Limb (tissue), 2 donors: Measurements from ENCODE around the gene SPOCK2.

Source experiments
- DNase-seq, 2 donors: peaks; one replicate each; pipeline ENCODE4 v3.0.0-alpha.2; 2016; ENCODE audit errors: extremely low spot score in 2 of 2

Gene SPOCK2

DNA sequence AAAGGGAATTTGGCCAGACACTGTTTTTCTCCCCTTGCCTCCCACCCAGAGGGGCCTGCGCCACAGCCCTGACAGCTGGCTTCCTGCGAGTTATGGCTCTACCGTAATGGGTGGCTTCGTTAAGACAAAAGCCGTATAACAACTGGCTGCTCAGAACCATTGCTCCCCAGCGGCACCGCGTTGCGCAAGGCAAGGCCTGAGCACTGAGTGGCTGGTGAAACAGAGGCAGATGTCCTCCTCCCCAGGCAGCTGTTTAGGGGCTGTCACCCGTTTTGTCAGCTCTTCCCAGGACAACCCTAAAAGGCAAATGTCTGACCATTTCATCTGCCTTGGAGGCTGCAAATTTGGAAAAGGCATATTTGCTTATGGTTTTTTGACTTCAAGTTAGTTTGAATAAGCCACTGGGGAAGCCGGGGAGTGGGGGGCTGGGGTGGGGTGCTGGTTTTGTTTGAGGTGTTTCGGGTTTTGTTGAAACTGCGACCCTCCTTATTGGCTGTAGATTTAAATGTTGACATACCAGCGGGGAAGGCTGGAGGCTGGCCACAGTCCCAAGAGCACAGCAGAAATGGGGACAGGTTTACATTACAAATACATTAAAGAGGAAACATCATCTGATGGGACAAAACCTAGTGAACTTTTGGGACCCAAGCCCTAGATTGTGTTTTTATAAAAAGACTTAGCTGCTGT, 681 bp upstream of the SPOCK2 start:
- peak; percentile 11 to 73 for DNase-seq

DNA sequence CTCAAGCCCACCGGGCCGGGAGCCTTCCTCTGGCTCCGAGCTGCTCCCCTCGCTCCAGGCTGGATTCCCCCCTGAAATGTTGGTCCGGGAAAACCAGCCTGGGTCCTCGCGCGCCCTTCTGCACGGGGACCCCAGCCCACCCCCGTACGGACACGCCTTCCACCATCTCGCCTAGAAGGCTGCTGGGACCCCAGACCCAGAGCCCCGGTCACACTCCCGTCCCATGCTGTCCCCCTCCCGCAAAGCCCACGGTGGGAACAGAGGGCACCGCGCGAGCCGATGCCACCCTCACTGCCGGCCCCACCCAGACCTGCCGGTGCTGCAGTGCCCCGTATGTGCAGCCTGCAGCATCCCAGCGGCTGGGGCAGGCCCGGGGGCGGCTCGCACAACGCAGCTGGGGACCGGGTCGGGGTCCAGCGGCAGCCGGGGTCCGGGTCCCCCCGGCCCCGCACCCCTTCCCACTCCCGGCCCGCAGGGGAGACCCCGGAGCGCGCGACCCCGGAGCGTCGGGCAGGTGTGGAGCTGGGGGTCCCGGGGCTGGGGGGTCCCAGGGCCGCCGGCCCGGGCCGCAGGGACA, 871 bp downstream of the SPOCK2 start:
- no peak for DNase-seq

DNA sequence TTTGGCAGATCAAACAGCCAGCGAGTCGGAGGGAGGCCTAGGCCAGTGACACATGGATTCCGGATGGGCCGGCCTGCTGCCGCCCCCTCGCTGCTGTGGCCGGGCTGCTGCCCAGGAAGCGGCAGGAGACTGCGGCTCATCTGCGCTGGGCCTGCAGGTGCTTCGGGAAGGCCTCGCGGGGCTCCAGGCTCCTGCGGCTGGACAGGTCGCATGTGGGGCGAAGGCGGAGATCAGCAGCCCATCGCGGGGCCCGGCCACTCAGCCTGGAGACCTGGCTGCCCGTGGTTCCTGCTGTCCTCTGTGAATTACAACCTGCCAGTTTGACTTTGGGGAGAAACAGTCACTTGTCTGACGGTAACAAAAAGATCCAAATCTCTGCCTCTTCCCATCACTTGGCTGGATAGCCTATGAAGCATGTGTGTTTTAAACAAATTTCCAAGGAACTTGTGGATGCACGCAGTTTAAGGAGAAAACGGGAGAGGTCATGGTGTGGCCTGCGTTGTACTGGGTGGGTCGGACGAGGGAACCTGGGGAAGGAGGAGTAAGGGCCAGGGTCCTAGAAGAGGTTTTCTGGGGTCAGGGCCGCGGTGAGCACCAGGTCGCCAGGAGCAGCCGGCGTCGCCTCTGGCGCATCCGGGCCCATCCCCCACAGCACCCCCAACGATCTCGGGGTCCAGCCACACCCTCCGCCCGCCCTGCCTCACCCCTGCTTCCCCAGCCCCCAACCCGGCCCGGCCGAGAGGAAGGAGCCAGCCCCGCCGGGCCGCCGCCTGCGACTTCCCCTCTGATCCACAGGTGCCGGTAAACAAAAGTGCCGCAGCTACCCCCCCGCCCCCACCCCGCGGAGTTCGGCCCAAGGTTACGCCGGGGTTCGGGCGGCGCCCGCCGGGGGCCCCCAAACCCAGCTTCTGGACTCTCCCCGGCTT, 1.6 kb downstream of the SPOCK2 start:
- peak in 1 of 2 donors; percentile 51 for DNase-seq

DNA sequence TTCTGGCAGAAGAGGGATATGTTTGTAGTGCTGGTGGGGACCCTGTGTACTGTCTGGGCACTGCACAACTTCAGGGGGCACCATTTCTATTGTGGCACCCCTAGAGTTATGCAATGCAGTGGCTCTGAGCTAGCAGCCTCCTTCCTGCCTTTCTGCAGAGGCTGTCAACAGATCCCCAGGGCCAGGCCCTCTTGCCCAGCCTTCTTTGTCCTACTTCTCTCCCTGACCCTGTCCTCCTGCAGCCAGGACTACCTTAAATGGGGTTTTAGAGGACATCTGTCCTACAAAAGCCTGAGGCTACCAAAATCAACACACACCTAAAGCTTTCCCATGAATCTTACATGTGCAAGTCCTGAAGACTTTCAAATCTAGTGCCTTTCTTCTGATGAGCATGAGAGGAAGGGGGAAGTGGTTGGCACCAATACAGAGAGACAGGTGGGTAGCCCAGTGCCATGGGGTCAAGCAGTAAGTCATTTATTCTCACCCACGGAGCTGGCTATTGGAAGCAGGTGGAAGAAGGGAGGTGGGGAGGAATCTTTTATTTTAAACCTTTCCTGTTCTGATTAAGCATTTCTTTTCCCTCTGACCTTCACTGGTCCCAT, 2.4 kb downstream of the SPOCK2 start:
- no peak for DNase-seq

DNA sequence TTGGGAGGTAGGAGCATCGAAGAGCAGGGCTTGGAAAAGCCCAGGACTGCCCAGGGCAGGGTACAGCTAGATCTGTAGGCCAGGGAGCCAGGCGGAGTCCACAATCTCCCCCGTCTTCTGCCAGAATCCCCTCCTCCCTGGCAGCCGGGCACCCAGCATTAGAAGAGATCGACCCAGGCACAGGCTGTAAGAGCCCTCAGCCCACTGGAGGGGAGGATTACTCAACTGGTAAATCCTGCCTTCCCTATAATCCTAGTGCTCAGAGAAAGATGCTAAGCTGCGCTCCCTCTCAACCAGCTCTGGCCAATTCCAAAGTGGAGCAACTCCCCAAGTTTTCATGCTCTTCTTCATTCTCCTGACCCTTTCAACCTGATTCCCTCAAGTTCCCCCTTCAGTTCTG, 3.2 kb downstream of the SPOCK2 start:
- DNase-seq: no peak

DNA sequence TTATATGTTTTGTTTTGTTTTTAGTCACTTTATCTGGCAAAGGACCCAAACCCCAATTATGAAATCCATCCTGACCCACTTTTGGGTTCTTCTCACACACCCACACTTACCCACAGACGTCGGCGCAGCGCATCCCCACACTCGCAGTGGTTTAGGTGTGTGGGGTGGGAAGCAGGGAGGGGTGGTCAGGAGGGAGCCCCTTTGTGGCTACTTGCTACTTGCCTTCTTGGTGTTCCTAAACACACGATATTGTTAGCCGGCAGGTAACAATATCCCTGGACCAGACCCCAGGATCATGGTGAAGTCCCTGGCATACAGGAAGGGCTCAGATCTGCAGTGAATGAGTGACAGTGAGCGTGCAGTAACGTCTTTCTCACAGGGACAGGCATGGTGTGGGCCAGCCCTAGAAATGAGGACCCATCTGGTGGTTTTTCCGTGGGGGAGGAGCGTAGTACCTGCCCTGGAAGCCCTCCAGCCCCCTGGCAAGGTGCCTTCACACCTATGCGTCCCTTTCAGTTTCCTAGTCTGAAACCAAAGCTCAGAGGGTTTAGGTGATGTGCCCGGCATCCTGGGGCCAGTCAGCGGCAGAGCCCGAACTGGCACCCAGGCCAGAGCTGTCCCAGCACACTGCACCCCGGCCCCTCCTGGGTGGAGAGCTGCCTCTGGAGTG, 4.4 kb downstream of the SPOCK2 start:
- DNase-seq: no peak

DNA sequence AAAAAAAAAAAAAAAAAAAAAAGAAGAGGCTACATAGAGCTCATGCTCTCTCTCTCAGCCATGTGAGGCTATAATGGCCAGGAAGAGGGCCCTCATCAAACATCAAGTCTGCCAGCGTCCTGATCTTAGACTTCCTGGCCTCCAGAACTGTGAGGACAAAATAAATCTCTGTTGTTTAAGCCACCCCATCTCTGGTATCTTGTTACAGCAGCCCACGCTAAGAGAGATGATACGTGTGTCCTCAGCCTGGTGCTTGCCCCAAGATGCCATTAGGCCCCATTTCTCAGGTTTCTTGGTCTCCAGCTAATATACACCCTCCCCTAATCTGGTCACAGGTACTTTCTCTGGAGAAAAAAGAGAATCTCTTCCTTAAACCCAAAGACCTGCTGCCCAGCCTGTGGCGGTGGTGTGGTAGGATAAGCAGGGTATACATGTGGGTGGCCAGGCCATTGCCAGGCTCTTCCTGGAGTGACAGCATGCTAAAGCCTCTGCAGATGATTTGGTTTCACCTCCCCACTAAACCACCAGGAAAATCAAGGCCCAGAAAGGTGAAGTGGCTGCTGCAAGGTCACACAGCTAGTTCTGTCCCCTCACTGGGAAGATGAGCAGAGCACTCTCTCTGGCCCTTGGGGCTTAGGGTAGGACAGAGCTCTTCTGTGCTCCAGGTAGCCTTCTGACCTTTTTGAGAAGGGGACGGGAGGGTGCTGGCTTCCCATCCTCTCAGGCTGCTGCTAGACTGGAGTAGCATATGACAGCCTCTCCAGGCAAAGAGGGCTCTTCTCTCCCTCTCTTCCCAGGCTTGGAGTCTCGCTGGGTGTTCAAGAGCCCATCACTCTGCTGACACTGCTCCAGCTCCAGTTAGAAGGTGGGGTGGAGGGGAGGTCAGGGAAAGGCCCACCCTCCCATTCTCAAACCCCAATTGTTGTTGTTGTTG, 5.2 kb downstream of the SPOCK2 start:
- no peak for DNase-seq

DNA sequence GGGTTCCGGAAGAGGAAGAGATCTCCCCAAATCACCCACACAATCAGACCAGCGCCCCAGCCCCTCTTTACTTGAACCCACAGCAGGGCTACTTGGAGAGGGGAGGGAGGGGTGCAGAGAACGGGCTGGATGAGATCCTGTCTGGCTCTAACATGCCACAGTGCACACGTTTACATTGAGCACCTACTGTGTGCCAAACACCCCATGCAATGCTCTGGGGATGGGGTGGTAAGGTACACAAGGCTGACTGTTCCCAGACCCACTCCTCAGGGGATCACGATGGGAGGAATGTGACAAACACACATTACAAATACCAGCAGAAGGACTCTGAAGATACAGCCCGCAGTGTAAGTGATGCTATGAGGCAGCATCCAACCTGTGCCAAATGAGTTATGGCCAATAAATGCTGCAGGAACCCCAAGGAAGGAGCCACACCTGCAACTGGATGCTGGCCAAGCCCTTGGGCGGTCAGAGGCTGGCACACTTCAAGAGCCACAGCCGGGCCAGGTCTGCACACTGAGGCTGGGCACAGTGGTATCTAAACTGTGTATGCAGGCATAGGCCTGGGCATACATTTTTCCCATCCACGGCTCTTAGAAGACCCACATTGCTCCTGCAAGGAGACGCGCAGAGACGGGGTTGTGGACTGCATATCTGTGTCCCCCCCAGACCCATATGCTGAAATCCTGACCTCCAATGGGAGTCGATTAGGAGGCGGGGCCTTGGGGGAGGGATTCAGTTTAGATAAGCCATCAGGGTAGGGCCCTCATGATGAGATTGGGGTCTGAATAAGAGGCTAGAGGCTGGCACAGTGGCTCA, 6.4 kb downstream of the SPOCK2 start:
- DNase-seq: no peak

DNA sequence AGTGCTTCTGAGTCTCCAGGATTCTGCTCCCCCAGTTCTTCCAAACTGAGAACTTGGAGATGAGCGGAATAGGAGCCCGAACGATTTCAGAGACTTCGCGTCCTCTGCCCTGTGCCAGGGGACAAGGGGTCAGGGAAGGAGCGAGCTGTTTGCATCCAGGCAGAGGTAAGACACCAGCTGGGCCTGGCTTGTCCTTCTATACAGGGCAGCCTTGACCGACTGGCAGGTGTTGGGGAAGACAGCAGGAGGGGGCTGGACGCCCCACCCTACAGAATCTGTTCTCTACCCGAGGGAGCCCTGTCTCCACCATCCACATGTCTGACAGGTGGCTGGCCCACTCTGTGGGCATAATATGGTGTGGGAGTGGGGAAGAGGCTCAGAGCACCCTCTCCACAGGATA, 7.1 kb downstream of the SPOCK2 start:
- no peak for DNase-seq

DNA sequence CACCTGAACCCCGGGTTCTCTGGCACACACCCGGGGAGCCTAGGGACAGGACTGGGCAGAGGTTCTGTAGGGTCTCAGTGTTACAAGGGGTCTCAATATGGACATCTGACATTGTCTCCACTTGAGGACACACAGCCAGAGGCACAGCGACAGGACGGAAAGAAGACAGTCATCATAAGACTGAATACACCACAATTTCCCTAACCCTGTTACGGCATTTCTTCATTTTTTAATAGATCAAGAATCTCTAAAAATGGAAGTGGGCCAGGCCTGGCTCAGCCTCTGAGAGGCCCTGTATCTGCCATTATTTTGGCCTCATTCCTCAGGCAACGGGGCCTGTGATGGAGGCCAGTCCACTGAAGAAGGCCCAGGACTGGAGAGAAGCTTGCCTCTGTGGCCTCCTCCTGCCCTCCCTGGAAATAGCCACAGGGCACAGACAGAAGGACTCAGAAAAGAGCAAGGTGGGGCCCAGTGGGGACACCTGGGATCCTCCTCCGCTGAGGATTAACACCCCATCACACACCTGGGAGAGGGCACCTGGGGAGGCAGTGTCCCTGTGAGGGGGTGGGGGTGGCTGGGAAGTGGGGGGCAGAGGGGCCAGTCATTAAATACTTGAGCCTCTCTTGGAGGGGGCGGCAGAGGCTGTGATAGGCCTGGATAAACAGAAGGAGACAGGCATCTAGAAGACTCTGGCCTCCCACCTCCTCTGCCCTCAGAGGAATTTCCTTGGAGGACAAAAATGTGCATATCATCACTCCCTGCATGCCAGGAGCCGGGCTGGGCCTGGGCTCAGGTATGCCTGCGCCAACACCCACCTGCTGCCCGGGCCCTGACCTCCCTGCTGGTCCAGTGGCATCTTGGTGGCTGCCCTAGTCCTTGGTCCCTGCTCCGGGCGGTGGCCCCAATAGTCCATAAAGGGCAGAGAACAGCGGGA, 8.0 kb downstream of the SPOCK2 start:
- DNase-seq: no peak

DNA sequence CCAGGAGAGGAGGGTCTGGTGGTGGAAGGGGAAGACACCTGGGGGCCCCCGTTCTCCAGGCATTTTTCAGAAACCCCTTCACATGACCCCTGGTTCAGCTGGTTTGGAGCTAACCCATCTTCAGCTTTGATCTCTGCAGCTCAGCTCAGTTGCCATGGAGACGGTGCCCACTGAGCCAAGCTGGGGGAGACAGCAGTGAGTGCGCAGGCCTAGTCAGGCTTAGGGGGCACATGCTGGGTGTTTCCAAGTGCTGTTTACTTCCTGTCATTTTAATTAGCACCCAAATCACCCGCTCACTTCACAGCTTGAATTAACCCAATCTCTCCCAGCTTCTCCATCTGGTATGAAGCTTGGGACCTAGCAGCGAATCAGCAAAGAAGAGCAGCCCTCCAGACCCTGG, 9.0 kb downstream of the SPOCK2 start:
- no peak for DNase-seq

DNA sequence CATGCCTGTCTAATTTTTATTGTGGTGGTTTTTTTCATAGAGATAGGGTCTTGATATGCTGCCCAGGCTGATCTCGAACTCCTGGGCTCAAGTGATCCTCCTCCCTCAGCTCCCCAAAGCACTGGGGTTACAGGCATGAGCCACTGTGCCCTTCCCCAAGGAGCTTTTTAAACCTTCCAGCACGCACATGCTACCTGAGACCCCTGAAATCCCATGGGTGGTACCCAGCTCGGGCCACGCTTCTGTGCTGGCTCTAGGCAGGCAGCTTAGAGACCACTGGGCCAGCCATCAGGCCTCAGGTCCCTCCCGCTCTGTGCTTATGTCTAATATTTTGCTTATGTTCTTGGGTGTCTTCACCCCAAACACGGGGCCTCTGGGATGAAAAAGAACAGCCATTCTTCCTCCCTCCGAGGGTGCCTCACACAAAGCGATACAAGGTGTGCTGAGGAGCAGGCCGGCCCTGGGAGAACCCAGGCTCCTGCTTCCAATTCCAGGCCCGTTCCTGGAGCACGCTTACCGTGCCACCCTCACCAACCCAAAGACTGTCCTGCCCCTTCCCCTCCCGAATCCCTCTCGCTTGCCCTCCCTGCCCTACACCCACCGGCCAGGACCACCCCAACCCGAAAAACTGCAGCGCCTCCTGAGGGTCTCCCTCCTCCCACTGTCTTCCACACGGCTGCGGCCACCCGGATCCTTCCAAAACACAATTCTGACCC, 10.9 kb downstream of the SPOCK2 start:
- no peak for DNase-seq

DNA sequence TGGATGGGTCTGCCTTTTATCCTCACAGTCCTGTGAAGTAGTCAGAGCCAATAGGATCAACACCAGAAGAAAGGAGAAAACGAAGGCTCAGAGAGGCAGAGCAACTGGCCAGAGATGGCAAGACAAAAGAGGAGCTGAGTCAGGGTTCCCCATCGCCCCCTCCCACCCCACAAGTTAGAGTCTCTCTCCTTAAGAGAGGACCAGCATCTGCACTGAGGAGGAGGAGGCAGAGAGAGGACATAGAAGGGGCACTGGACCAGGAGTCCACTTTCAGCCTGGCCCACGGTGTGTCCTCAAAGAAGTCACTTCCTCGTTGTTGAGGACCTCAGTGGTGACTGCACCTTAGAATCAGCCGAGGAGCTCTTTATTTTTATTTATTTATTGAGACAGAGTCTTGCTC, 11.6 kb downstream of the SPOCK2 start:
- DNase-seq: no peak

DNA sequence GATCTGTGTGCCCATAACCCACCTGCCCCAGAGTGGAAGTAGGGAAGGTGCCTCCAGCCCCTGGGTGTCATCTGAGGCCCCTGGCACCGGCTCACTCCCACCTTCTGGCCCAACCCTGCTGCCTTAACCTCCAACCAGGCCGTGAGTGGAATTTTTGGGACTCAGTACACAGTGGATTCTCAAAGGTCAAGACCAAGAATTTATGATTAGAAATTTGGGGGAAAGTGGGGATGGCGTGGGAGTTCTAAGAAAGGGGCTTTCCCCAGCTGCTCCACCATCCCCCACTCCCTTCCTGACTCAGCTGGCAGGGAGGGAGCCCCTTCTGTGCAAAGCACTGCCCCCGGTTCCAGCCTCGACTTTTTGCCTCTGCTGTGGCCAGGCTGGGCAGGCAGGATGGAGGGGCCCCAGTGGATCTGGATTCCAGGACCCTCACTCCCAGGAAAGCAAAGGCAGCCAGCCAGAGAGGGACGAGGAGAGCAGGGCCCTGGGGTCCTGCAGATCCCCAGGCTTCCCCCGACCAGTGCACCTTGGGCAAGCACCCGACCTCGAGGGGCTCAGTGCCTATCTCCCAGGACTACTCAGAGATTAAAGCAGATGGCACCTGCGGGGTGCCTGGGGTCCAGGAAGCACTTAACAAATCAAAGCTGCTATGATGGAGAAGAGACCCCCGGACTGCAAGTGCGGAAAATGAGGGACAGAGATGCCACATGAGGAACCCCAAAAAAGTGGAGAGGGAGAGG, 12.8 kb downstream of the SPOCK2 start:
- DNase-seq: no peak

DNA sequence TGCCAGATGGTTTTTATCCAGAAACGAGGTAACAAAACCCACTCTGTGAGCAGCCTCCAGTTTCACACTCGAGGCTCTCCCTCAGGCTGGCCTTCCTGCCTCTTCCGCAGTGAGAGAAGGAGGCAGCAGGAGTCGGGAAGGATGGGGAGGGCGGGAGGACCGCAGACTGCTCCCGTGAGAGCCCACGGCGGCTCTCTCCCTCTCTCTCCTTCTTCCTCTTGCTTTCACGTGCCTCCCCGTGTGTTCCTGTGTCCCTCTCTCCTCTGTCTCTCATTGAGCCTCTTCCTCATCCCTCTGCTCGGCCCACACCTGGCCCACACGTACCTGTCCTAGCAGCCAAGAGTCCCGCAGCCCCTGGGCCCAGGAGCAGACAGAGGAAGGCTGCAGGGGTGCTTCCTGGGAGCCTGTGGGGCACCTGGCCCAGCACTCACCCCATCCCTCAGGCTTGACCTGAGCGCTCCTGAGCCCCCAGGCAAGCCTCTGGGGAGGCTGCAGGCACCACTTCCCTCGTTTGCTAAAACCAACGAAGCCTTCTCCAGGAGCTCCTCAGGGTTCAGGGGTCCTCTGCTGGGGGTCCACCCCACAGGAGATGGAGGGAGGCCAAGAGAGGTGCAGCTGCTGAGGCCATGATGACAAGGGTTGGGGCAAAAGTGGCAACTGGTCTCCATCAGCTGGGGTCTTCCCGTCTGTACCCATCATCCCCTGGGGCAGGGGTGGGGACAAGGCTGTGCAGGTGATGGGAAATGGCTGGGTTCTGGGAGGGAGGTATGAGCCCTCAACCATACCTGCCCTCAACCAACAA, 13.6 kb downstream of the SPOCK2 start:
- no peak for DNase-seq
